KG1 (cell line): ENCODE data around the gene ZNF438.
"Not testable (repeated sequence)": the region's sequence is repeated elsewhere in the genome, so short reads cannot be mapped to it uniquely, and the experiment has no call there.

Source experiments
- DNase-seq: peaks from one replicate; lab custom pipeline; 2025; lab: John Stamatoyannopoulos, UW

ZNF438 gene

GRCh38 chr10:30984563-30985328 lies 46.9 kb downstream of the ZNF438 start:
- no peak for DNase-seq

GRCh38 chr10:30983209-30983608 lies 48.5 kb downstream of the ZNF438 start:
- not testable (repeated sequence) for DNase-seq

DNA sequence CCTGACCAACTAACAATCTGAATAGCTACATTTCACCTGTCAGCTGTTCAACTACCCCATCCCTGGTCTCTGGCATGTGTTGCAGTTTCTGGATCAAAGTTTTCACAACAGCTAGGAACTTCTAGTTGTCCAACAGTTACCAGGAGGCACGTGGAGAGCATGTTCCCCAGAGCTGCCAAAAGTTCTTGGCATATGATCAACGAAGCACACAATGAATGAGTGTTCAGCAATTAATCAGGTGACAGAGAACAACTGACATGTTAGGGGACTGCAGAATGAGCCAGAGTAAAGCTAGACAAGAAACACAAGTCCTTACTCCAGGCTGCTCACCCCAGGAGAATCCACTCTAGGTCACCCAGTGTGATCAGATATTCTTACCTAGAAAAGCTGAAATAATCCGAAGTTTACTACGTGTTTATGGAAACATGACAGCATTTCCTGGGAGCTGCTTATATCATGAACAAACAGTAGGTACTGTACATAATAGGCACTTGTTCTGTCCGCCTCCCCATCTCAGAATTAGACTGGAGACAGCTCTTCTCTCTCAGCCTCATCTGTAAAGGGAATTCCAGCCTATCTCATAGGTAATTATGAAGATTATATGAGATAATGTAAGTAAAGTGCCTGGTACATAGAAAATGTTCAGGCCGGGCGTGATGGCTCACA lies 50.6 kb downstream of the ZNF438 start:
- DNase-seq, result no peak

DNA sequence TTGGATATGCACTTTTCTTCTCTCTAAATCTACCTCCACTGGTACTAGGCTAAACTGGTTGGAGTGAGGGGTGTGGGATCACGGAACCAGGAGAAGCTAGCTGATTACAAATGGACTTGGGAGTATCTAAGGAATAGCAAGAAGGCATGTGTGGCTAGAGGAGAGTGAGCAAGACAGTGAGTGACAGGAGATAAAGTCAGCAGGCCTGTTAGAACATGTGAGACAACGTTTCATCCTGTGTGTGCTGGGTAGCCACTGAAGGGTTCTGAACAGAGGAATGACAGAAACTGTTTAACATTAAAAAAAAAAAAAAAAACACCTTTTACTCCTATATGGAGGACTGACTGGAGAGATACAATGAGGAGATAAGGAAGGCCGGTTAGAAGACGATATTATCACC lies 51.7 kb downstream of the ZNF438 start:
- no peak for DNase-seq

- no peak for DNase-seq
These were observed 52.8 kb downstream of the ZNF438 start for GRCh38 chr10:30978843-30979242.

DNA sequence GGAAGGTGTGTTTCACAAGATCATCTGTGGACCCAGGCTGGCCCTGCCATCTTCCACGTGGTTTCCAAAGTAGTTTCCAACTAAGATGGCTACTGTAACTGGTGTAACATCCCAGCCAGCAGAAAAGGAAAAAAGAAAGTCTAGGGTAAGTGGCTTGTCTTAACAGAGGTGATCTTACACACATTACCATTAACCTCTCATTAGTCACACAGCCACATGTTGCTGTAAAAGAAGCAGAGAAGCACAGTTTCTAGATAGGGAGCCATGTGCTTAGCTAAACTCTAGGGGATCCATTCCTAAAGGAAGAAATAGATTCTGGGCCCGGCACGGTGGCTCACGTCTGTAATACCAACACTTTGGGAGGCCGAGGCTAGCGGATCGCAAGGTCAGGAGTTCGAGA lies 54.3 kb downstream of the ZNF438 start:
- no peak for DNase-seq

DNA sequence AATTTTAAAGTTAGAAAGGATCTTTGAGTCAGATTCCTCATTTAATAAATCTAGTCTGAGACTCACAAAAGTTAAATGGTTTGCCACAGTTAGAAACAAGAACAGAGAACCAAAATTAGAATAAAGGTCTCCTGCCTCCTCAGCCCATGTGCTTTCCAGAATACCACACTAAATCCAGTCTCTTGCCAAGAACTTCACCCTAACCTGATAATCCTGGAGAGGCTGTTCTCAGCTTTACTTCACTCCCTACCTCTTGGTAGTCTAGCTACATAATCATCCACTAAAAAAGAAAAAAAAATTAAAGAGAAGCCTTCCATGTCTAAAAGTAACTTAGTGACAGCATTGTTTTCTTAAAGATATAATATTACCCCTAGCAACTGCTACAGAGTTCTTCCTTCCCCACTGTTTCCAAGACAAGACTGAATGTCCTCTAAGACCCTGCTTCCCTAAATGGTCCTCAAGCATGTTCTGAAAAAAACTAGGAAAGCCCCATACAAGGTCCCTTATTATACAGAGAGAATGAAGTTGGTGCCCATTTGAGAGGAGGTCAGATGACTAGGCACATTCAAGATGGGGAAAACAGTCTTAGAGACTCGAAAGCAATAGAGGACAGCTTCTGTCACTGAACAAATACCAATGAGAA lies 56.8 kb downstream of the ZNF438 start:
- no peak for DNase-seq

DNA sequence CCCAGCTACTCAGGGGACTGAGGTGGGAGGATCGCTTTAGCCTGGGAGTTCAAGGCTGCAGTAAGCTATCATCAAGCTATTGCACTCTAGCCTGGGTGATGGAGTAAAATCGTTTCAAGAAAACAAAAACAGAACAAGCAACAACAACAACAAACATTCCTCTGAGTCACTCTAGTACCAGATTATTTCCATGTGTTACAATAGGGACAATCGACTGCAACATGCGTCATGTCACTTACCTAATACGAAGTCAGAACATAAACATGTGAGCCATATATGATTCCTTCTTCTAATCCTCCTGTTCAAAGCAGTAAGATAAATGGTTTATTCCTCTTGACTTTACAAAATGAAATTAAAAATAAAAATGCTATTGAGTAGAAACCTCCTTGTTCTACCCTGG lies 57.3 kb downstream of the ZNF438 start:
- DNase-seq, result no peak

GRCh38 chr10:30973737-30974136 lies 57.9 kb downstream of the ZNF438 start:
- no peak for DNase-seq

GRCh38 chr10:30970760-30971460 lies 60.8 kb downstream of the ZNF438 start:
- DNase-seq, result no peak

DNA sequence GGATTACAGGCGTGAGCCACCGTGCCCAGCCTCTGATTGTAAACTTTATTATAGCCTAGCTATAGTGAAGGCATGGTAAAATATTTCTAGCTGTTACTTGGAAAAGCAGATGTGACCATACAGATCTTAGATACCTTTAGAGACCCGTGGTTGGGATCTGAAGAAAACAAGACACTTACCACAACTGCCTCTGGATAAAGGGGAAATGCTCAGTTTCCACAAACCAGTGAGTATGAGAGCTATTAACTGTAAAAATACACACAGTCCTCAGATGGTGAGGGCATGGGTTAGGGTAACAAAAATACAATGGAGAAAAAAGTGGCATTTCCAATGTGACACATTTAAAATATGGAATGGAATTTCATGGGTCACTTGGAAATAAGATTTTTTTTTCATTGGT lies 63.0 kb downstream of the ZNF438 start:
- no peak for DNase-seq

DNA sequence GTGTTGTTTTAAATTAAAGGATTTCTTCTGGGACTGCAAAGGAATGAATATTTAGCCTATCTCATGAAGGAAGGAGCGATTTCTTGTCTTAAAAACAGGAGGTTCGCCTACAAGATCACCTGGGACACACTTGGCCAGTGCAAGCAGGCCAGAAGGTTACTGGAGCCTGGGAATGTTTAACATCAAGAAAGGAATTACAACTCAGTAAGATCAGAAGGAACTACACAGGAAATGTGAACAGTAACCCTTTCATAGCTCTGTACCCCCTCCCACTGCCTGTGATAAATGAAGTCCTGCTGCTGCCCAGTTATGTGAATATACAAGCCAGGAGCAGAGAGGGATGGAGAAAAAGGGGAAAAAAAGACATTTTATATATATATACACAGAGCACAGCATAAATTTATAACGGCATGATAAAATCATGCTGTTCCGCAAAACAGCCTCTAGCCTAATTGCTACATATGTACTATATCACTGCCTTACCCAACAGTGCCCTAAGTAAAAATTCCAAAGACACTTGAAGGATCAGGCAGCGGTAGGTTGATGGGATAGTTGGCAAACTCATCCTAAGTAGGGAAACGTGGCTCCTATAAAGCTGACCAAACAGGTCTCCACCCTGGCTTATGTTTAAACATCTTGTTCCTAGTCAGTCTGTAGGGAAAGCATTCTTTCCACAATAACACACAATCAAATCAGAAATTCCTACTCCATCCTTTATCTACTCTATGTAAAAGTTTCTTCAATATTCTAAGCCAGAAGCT lies 63.8 kb downstream of the ZNF438 start:
- no peak for DNase-seq

- no peak for DNase-seq
These were observed 67.4 kb downstream of the ZNF438 start for GRCh38 chr10:30963992-30964930.

DNA sequence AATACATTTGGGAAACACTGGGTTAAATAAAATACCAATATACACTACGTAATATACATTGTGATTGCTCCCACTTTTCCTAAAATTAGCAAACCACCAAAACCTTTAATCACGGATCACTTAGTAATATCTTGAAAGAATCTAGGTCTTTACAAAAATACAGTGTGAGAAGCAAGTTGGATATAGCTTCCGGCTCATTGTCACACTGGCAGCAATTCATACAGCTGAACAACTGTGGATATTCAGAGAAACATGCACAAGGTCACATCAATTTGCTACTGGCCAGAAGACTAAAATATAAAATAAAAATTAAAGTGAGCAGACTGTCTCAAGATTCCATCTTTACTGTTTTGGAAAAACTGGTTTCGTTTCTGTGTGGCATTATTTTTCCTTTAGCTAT lies 69.1 kb downstream of the ZNF438 start:
- no peak for DNase-seq

- DNase-seq, result no peak
These were observed 71.8 kb downstream of the ZNF438 start for GRCh38 chr10:30959836-30960210.

DNA sequence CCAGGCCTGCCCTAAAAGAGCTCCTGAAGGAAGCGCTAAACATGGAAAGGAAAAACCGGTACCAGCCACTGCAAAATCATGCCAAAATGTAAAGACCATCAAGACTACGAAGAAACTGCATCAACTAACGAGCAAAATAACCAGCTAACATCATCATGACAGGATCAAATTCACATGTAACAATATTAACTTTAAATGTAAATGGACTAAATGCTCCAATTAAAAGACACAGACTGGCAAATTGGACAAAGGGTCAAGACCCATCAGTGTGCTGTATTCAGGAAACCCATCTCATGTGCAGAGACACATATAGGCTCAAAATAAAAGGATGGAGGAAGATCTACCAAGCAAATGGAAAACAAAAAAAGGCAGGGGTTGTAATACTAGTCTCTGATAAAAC lies 82.4 kb downstream of the ZNF438 start:
- not testable (repeated sequence) for DNase-seq

- no peak for DNase-seq
These were observed 87.7 kb downstream of the ZNF438 start for GRCh38 chr10:30944005-30944404.

GRCh38 chr10:30943451-30943850 lies 88.2 kb downstream of the ZNF438 start:
- DNase-seq, result no peak

- DNase-seq, result no peak
These were observed 91.4 kb downstream of the ZNF438 start for GRCh38 chr10:30940256-30940655.

- DNase-seq, result no peak
These were observed 91.9 kb downstream of the ZNF438 start for GRCh38 chr10:30939643-30940251.
